ENCODE results near the gene IL21R.

GRCh38 chr16:27475561-27475960, 73.6 kb downstream of the IL21R start:
- TF ChIP-seq CTCF (IDR thresholded peaks at IDR 0.05) (no peak), POLR2A (IDR thresholded peaks at IDR 0.05) (no peak)

All from suprapubic skin (tissue), 3 donors.